Neural progenitor cell (in vitro differentiated cells): ENCODE measurements around the gene BLOC1S1. TPM values are rescaled to one million over a fixed set of nuclear protein-coding genes. Genes with fewer than 3 reads are reported as not detected.

Experiments
- DNase-seq: peaks from one replicate; pipeline ENCODE4 v3.0.0-alpha.2; 2016; ENCODE audit warnings: low spot score
- H2AFZ ChIP-seq: fragments of 200-600 bp; sonication (generic); replicated peaks from 2 replicates; pipeline ENCODE4 v1.6.1; 2016; ENCODE audit warnings: antibody characterized with exemption
- H3F3A ChIP-seq: fragments of 200-600 bp; sonication (generic); 2 replicates; pipeline ENCODE4 v1.6.1; 2016; ENCODE audit warnings: antibody characterized with exemption, low read depth
- H3K27ac ChIP-seq: fragments of 200-600 bp; sonication (generic); 2 replicates; pipeline ENCODE4 v1.5.1; 2016; ENCODE audit warnings: mild to moderate bottlenecking
- H3K27me3 ChIP-seq: fragments of 200-600 bp; sonication (generic); 2 replicates; pipeline ENCODE4 v1.6.1; 2016; ENCODE audit warnings: mild to moderate bottlenecking, moderate library complexity
- H3K36me3 ChIP-seq: fragments of 200-600 bp; sonication (generic); 2 replicates; pipeline ENCODE4 v1.5.1; 2016
- H3K4me1 ChIP-seq: fragments of 200-600 bp; sonication (generic); 2 replicates; pipeline ENCODE4 v1.6.1; 2016; ENCODE audit warnings: mixed run types
- H3K4me2 ChIP-seq: fragments of 200-600 bp; sonication (generic); 2 replicates; pipeline ENCODE4 v1.6.1; 2016
- H3K4me3 ChIP-seq: fragments of 200-600 bp; sonication (generic); 2 replicates; pipeline ENCODE4 v1.5.1; 2016
- H3K79me2 ChIP-seq: fragments of 200-600 bp; sonication (generic); 2 replicates; pipeline ENCODE4 v1.6.1; 2016; ENCODE audit warnings: low read depth
- H3K9ac ChIP-seq: fragments of 200-600 bp; sonication (generic); 2 replicates; pipeline ENCODE4 v1.6.1; 2016
- H3K9me3 ChIP-seq: fragments of 200-600 bp; sonication (generic); 2 replicates; pipeline ENCODE4 v1.5.1; 2016; ENCODE audit warnings: low read depth
- H4K20me1 ChIP-seq: fragments of 200-600 bp; sonication (generic); 2 replicates; pipeline ENCODE4 v1.6.1; 2016; ENCODE audit warnings: low read depth
- H3K27ac Mint-ChIP-seq: 3 replicates; pipeline ENCODE4 v1.8.0; 2021; ENCODE audit warnings: mixed read lengths
- H3K27me3 Mint-ChIP-seq: 2 replicates; pipeline ENCODE4 v1.8.0; 2022; ENCODE audit warnings: low read depth, mild to moderate bottlenecking, inconsistent platforms, moderate library complexity, mixed read lengths; ENCODE audit not compliant: insufficient read depth
- H3K36me3 Mint-ChIP-seq: 3 replicates; pipeline ENCODE4 v1.8.0; 2021; ENCODE audit warnings: mixed read lengths
- H3K4me1 Mint-ChIP-seq: 3 replicates; pipeline ENCODE4 v1.8.0; 2021; ENCODE audit warnings: mixed read lengths
- H3K4me3 Mint-ChIP-seq: 3 replicates; pipeline ENCODE4 v1.8.0; 2021; ENCODE audit warnings: mild to moderate bottlenecking, moderate library complexity, mixed read lengths
- H3K9me3 Mint-ChIP-seq: 3 replicates; pipeline ENCODE4 v1.8.0; 2020; ENCODE audit warnings: mixed read lengths
- CTCF ChIP-seq: fragments of 200-600 bp; sonication (generic); IDR thresholded peaks from 2 replicates; pipeline ENCODE4 v1.5.1; 2017; ENCODE audit warnings: antibody characterized with exemption, mild to moderate bottlenecking
- EZH2 ChIP-seq: fragments of 200-600 bp; sonication (generic); IDR thresholded peaks from 2 replicates; pipeline ENCODE4 v1.6.1; 2017; ENCODE audit warnings: antibody characterized with exemption, mild to moderate bottlenecking, moderate library complexity
- EZH2phosphoT487 ChIP-seq: fragments of 200-600 bp; sonication (generic); IDR thresholded peaks from 2 replicates; pipeline ENCODE4 v1.6.1; 2017; ENCODE audit warnings: antibody characterized with exemption
- total RNA-seq: library from RNA; depleted of rRNA; stranded (reverse); fragments of >200 nt; gene quantifications from 2 replicates; pipeline ENCODE4 v1.2.3, GENCODE V29; 2015; ENCODE audit warnings: low replicate concordance

Gene BLOC1S1
- total RNA-seq, 1 donor from 2014 or later = 48.1 TPM

GRCh38 chr12:55744340-55745030 is 28.6 kb downstream of the BLOC1S1 start:
- Histone ChIP-seq H3K4me1 (peaks cover 29% of the 10 kb centered on the region), H3K9me3 (no peaks in the 10 kb centered on the region), H3F3A (peaks cover 49% of the 10 kb centered on the region), H3K27ac (peak overlapping the region; percentile 91), H3K79me2 (peaks cover 62% of the 10 kb centered on the region), H3K9ac (peak overlapping the region; percentile 73), H4K20me1 (peaks cover 35% of the 10 kb centered on the region), H3K4me3 (peak overlapping the region; percentile 96), H3K27me3 (no peaks in the 10 kb centered on the region), H3K4me2 (peak overlapping the region; percentile 96), H3K36me3 (no peaks in the 10 kb centered on the region), H2AFZ (no peak overlapping the region)
- peaks cover 2% of the 10 kb centered on the region for H3K9me3 Mint-ChIP-seq
- peak; percentile 38 for DNase-seq
- H3K27me3 Mint-ChIP-seq = no peaks in the 10 kb centered on the region
- H3K4me3 Mint-ChIP-seq = peak overlapping the region; percentile 97
- H3K36me3 Mint-ChIP-seq = peaks cover 18% of the 10 kb centered on the region
- H3K27ac Mint-ChIP-seq = peak overlapping the region; percentile 100
- H3K4me1 Mint-ChIP-seq = peaks cover 49% of the 10 kb centered on the region
- no peak for TF ChIP-seq EZH2

- Histone ChIP-seq H3K4me2 (peak overlapping the region; percentile 96), H3K4me1 (peaks cover 29% of the 10 kb centered on the region), H3K27ac (peak overlapping the region; percentile 91), H4K20me1 (peaks cover 46% of the 10 kb centered on the region), H3K9ac (peak overlapping the region; percentile 28), H3K9me3 (no peaks in the 10 kb centered on the region), H3F3A (peaks cover 51% of the 10 kb centered on the region), H3K36me3 (no peaks in the 10 kb centered on the region), H2AFZ (no peak overlapping the region), H3K27me3 (no peaks in the 10 kb centered on the region), H3K4me3 (peak overlapping the region; percentile 96), H3K79me2 (peaks cover 64% of the 10 kb centered on the region)
- peaks cover 23% of the 10 kb centered on the region for H3K36me3 Mint-ChIP-seq
- peaks cover 51% of the 10 kb centered on the region for H3K4me1 Mint-ChIP-seq
- DNase-seq = peak; percentile 96
- H3K27ac Mint-ChIP-seq = peak overlapping the region; percentile 100
- H3K27me3 Mint-ChIP-seq = no peaks in the 10 kb centered on the region
- TF ChIP-seq EZH2phosphoT487 = no peak
- no peak for TF ChIP-seq EZH2
- peak; percentile 34 for TF ChIP-seq CTCF
- peaks cover 2% of the 10 kb centered on the region for H3K9me3 Mint-ChIP-seq
- peak overlapping the region; percentile 97 for H3K4me3 Mint-ChIP-seq
These were observed 29.7 kb downstream of the BLOC1S1 start for GRCh38 chr12:55745361-55746173.

- Histone ChIP-seq H3F3A (peaks cover 54% of the 10 kb centered on the region), H3K27me3 (no peaks in the 10 kb centered on the region), H3K4me2 (peak overlapping the region; percentile 96), H3K4me3 (peak overlapping the region; percentile 96), H4K20me1 (peaks cover 53% of the 10 kb centered on the region), H2AFZ (no peak overlapping the region), H3K27ac (peak overlapping the region; percentile 91), H3K4me1 (peaks cover 29% of the 10 kb centered on the region), H3K36me3 (no peaks in the 10 kb centered on the region), H3K9me3 (no peaks in the 10 kb centered on the region), H3K9ac (peak overlapping the region; percentile 28), H3K79me2 (peaks cover 64% of the 10 kb centered on the region)
- peaks cover 31% of the 10 kb centered on the region for H3K36me3 Mint-ChIP-seq
- H3K9me3 Mint-ChIP-seq = peaks cover 2% of the 10 kb centered on the region
- no peak for TF ChIP-seq EZH2
- TF ChIP-seq EZH2phosphoT487 = no peak
- no peak for TF ChIP-seq CTCF
- H3K4me3 Mint-ChIP-seq = peak overlapping the region; percentile 97
- peak overlapping the region; percentile 88 for H3K27ac Mint-ChIP-seq
- no peak for DNase-seq
- peaks cover 2% of the 10 kb centered on the region for H3K27me3 Mint-ChIP-seq
- H3K4me1 Mint-ChIP-seq = peaks cover 55% of the 10 kb centered on the region
These were observed 30.5 kb downstream of the BLOC1S1 start for GRCh38 chr12:55746174-55746912.
